Raji (cell line): ENCODE measurements around the gene CLCN7.

Experiments used
- POLR2A ChIP-seq: IDR thresholded peaks from 2 replicates; pipeline ENCODE4 v1.6.1; 2011; ENCODE audit warnings: low read depth, low read length, control low read depth; ENCODE audit not compliant: insufficient read depth

The CLCN7 gene

DNA sequence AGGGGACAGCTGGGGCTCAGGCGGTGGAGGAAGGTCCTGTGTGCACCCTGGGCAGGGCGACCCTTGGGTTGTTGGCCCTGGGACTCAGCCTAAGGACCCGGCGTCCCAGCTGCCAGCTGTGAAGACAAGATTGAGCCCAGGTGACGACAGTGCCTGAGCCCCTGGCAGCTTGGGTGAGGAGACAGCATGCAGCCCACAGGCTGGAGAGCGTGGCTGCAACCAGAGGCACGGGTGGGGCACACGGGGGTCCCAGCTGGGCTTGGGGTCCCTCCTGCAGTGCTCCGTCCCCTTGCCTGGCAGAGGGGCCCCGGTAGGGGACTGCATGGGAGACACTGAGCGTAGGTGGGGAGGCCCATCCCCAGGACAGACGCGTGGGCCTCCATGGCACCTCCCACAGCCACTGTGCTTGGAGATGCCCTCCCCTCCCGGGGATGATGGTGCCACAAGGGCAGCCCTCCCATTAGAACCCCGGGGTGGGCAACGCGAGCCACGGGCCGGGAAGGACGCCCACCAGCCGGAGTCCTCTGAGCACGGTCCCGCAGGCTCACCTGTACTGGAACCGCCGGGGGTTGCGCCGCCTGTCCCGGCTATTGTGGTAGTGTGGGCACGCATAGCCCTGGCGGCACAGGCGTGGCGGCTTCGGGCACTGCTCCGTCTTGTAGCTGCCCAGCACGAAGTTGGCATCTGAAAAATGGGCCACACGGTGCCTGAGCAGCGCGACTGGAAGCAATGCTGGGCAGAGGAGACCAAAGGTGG lies 75.8 kb downstream of the CLCN7 start:
- no peak for TF ChIP-seq POLR2A

GRCh38 chr16:1398351-1398750 lies 76.5 kb downstream of the CLCN7 start:
- no peak for TF ChIP-seq POLR2A

GRCh38 chr16:1397779-1398178 lies 77.0 kb downstream of the CLCN7 start:
- no peak for TF ChIP-seq POLR2A

- TF ChIP-seq POLR2A, result no peak
Measured at GRCh38 chr16:1395444-1396031, 79.3 kb downstream of the CLCN7 start.
